ENCODE results near the gene CNTFR.

DNA sequence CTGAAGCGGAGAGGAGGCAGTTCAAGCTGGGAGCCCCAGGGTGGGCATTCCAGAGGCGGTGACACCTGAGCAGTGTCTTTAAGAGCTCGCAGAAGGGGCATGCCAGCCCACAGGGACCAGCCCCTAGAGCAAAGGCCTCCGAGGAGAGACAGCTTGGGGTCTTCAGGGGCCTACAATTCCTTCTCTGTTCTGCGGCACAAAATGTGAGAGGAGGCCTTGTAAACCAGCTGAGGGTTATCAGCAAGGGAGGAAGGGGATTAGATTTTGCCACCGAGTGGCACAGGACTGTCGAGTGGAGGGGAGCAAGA, 48.6 kb upstream of the CNTFR start:
- TF ChIP-seq, protein P1, sequence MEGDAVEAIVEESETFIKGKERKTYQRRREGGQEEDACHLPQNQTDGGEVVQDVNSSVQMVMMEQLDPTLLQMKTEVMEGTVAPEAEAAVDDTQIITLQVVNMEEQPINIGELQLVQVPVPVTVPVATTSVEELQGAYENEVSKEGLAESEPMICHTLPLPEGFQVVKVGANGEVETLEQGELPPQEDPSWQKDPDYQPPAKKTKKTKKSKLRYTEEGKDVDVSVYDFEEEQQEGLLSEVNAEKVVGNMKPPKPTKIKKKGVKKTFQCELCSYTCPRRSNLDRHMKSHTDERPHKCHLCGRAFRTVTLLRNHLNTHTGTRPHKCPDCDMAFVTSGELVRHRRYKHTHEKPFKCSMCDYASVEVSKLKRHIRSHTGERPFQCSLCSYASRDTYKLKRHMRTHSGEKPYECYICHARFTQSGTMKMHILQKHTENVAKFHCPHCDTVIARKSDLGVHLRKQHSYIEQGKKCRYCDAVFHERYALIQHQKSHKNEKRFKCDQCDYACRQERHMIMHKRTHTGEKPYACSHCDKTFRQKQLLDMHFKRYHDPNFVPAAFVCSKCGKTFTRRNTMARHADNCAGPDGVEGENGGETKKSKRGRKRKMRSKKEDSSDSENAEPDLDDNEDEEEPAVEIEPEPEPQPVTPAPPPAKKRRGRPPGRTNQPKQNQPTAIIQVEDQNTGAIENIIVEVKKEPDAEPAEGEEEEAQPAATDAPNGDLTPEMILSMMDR (IDR thresholded peaks at IDR 0.05): no peak
- no peak; the same call in 1 of the 2 replicates for TF ChIP-seq POLR2AphosphoS5 (IDR thresholded peaks at IDR 0.05; ENCODE audit: low read depth, low read length)
